NCI-H82 treated with DMSO at 0.1 percent for 48 hours (cell line): ENCODE results near the gene GOLM1.
A peak's percentile ranks its signal among the peaks of the same experiment; 100 is the strongest.
"Not testable (repeated sequence)": the region's sequence is repeated elsewhere in the genome, so short reads cannot be mapped to it uniquely, and the experiment has no call there.

Source experiments
- DNase-seq: peaks from one replicate; lab custom pipeline; 2025; ENCODE audit not compliant: unreplicated experiment; lab: John Stamatoyannopoulos, UW

GOLM1 gene

DNA sequence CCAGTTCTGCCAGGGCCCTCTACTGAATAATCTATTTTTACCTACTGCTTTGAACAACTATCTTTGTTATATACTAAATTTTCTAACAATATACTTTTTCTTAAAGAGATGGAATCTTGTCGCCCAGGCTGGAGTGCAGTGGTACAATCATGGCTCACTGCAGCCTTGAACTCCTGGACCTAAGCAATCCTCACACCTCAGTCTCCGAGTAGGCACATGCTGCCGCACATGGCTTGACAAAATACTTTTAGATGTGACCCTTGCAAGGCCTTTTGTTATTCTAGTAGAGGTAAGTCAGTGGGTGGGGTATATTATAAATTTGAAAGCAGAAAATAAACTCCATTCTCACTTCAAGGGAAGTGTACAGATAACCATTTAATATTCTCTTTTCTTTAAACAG is 7.9 kb downstream of the GOLM1 start:
- DNase-seq = no peak

DNA sequence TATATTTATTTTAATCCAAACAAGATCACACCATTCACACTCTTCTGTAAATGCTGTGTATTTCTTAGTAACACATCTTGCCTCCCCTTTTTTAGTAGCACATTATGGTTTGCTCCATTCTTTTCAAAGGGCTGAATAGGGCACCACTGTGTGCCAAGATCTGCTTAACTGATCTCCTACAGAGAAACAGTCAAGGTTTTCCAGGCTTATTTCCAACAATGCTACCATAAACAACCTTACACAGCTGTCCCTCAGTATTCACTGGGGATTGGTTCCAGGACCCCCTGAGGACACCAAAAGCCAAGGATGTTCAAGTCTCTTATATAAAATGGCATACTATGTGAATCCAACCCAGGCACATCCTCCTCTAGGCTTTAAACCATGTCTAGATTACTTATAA is 16.5 kb downstream of the GOLM1 start:
- DNase-seq = no peak

DNA sequence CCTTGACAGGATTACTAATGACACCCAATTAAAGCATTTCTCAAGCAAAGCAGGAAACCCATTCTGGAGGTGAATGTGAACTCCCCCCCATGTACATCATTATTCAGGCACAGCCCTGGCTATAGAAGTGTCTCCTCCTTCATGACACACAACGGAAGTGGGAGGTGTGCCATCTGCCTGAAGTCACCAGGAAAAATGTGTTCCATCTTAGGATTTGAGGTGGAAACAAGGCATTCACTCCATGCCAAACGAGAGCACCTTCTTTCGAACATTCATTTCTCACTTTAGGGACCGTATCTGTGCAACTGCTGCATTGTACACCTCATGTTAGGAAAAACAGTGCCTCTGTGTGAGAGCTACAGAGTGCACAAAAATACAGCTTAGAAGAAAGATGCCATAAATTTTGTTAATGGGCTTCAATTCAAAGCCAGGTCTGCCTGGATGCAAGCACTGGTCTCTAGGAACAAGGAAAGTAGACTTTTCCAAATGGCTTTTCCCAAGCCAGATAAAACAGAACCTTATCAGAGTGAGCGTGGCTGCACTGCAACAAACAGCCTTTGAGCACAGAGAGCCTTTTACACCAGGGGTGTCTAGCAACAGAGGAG is 19.4 kb downstream of the GOLM1 start:
- DNase-seq = no peak

DNA sequence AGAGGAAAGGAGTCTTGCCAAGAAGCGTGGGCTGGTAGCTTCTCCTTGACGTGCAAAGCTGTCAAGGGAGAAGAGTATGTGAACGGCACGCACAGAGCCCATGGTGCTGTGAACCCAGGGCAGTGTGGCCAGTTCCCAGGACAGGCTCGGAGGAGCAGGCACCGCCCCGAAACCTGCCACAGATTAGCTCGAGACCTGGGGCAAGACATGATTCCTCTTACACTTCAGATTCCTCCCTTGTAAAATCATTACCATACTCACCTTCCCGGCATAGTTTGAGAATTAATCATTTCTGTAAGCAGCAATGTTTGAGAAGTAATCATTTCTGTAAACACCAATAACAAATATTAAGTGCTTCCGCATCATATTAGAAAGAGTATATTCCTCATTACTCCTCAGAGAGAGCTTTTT is 19.9 kb downstream of the GOLM1 start:
- no peak for DNase-seq

DNA sequence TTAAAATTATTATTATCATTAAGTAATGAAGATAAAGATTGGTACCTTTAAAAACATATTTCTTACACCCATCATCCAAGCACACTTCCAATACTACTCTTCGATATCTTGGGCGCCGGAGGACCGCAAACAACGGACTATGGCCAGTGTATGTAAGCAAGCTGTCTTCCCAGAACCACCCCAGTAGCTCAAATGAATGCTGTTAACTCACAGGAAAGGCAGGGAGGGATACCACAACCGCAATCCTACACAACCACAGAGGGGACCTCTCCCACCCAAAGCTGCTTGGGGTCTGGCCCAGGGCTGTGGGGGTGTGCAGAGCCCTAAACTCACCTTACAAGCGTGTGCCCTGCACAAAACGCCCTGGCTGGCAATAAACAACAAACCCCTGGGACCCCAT is 20.6 kb downstream of the GOLM1 start:
- DNase-seq = no peak

DNA sequence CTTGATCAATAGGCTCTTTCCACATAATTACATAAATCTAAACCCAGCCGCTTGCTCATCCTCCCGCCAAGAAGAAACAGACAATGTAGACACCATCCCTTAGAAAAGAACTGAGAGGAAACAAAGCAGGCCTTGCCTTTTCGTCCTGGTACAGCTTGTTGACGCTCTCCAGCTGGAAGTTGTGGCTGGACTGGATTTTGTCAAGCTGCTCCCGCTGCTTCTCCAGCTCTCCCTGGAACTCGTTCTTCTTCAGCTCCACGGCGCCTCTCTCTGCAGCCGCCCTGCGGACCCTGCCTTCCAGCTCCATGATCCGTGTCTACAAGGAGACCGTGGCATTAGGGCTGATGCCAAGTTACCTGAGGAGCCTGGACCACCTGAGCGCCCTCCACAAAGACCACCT is 22.1 kb downstream of the GOLM1 start:
- DNase-seq = no peak

DNA sequence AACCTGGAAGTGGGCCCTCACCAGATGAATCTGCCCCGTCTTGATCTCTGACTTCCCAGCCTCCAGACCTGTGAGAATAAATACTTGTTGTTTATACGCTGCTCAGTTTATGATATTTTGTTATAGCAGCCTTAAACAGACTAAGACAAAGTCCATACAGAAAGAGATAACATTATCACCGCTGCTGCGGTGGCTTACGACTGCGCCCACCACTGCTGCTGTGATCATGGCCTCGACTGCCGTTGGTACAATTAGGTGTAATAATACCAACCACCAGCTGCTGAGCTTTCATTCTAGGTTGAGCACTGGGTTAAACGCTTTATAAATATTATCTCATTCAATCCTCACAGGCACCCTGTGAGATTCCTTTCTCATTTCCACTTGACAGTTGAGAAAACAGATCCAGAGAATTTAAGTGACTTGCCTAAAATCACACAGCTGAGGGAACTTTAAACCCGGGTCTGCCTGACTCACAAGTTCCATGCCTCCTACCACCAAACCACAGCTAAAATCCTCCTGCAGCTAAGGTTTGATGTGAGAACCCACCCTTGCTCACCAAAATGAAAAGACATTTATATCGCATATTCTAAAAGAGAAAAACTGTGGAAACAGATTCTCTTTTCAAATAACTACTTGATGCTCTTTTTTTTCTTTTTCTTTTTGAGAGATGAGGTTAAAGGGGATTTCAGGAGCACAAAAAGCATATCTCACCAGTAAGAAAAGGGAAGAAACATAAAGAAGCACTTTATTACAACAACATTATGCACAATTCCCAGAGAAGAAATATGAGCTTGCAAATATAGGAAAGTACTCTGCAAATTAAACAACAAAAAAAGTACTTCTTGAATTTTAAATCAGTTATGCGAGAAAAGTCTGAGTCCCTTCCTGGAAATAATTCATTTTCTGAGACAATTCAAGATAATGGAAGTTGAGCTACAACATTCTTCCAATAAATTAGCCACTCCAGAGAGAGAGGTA is 23.9 kb downstream of the GOLM1 start:
- no peak for DNase-seq

DNA sequence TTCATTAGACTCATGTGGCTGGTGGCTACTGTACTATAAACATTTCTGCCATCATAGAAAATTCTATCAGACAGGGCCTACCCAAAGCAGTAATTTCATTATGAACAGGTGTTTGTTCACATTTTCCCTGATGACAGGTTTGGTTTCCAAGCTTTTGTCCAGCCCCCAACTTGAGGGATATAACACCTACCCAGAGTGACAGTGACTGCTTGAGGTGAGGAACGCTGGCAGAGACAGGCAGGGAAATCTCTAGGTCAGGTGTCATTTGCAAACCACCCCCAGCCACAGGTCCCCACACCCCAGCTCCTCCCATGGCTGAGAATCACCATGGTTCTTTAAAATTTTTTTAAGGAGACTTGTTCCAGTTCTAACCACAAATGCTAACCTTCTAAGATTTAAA is 25.5 kb downstream of the GOLM1 start:
- DNase-seq = no peak

DNA sequence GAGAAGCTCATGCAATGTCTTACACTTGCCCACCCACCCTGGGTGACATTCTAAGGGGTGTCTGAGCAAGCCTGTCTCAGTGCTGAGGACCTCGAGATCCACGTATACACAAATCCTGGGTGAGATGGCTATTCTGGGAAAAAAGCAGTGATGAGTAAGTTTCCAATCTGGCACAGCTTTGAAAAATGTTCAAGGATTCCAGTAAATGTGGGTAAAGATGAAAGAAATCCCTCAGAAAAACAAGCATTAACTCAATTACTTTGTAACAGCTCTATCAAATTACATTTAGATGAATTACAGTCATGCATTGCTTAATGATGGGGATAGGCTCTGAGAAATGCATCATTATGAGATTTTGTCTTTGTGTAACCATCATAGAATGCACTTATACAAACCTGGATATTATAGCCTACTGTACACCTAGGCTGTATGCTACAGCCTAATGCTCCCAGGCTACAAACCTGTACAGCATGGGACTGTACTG is 26.9 kb downstream of the GOLM1 start:
- no peak for DNase-seq

DNA sequence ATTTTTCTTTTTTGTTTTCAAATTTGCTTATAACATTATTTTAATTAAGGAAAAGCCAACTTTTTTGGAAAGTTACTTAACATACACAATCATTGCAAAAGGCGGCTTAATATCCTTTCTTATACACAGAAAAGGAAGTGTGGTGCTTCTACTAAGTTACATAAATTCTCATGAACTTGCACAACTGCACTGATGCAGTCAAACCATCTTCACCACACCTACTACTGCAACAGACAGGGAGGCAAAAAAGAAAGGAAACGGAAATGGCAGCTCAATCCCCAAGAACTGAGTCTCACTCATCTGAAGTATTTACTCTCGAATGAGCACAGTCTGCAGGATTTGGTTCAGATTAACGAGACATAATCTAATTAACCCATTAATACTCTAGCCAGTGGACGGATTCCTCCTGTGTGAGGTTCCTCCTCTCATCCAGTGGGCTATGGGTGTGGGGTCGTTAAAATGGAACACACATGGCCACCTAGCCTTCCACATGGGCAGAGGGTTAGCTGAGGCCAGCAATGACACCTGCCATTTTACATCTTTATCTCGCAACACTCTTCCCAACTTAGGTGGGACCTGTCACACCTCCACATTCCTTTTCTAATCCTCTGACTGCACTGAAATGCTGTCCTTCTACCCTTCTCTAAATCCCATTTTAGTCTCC is 30.0 kb downstream of the GOLM1 start:
- DNase-seq = peak; percentile 89

DNA sequence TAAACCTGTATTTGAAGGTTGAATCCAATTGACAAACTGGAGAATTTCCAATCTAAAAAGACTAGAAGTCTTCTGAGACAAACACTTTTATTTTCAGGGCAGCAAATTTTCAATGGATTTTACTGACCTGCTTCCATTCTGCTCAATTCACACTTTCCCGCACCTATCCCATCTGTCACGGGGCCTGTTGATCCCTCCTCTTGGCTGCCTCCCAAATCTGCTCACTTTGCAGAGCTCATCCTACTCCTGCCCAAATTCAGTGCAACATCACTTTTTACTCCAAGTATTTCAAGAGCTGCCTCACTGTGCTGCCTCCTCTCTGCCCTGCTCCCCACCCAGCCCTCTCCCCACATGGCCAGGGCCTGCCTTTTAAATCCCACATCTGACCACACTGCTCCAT is 35.1 kb downstream of the GOLM1 start:
- DNase-seq = peak; percentile 43

DNA sequence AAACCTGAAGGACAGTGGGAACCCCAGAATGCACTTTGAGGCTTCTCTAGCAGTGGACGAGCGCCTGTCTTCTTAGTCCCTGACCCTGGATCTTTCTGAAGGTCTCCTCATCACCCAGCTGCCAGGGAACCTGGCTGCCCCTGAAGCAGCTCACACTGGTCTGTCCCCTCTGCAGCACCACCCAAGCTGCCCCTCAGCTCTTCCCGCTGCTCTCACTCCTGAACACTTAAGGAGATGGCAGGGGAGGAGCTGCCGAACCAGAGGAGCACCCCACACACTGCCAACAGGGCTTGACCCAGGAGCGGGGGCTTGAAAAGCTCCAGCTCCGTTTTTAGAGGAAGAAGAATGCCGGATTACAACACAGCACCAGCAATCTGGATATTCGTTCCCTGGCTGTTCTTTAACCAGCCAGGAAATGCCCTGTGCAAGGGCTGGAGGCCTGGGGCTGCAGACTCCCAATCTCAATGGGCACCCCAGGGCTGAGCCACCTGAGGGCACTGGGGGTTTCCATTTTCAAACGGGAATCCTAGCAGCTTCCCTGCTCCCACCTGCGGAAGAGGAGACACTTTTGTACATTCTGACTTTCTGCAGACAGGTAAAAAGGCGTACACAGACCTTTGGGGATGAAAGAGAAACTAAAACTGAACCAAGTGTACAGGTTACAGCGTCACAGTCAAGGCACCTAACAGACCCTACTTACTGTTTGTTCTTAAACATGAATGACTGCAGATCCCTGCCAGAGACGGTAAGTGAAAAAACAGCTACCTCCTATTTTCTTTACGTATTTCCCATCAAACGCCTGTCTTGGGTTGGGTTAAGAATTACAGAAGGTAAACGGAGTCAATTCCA is 36.3 kb downstream of the GOLM1 start:
- no peak for DNase-seq

DNA sequence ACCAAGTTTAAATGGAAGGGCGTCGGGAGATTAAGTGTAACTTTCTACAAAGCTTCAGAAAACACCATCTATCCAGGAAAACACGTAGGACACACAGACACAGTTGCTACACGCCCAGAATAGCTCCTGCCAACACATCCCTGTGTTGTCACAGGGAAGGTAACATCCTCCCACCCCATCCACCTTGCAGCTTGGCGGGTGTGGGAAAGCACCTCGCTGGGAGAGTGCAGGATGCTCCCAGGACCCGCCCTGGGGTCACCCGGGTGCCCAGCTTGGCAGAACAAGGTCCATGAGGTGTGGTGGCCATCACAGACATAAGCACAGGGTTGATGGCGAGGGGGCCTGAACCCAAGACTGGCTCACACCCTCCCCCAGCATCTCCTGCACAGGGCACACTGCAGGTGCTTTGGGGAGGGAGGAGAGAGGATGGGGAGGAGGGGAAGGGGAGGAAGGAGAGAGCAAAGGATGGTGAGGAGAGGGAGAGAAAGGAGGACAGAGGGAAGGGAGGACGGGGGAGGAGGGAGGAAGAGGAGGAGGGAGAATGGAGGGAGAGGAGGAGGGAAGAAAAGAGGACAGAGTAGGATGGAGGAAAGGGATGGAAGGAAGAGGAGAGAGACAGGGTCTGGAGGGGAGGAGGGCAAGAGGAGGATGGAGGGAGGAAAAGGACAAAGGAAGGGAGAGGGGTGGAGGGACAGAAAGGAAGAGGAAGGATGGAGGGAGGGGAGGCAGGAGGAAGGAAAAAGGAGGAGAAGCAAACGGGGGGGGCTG is 37.2 kb downstream of the GOLM1 start:
- DNase-seq = no peak

DNA sequence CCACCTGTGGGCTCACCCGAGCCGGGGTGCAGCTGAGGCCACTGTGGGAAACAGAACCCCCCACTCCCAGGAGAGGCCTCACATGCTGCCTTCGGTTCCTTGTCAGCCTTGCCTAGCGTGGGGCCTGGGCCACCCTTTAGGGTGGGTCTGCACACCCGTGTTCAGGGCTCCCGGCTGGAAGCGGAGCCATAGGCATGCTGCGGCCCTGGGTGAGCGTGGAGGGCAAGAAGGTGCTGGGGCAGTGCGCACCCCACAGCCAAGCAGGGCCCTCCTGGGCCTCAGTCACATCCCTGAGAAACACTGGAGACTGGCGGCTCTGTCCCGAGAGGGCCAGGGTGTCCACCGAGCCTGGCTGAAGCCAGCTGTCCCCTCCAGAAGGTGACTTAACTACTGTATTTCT is 41.9 kb downstream of the GOLM1 start:
- DNase-seq = no peak

DNA sequence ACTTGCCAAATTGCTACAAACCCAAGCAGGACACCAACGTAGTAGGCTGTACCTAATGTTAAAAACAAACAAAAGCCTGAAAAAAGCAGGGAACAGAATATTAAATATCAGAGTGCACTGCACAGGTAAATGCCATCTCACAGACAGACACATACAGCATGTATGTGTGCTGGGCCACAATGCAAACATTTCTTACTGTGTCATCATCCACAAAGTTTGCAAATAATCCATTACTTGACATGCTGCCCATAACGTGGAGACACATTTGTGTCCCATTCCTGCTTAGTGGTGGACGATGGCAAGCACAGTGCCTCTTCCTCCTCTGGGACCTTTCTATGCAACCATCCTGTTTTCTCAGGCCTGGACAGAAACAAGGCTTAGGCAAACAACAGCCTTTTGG is 44.7 kb downstream of the GOLM1 start:
- no peak for DNase-seq

DNA sequence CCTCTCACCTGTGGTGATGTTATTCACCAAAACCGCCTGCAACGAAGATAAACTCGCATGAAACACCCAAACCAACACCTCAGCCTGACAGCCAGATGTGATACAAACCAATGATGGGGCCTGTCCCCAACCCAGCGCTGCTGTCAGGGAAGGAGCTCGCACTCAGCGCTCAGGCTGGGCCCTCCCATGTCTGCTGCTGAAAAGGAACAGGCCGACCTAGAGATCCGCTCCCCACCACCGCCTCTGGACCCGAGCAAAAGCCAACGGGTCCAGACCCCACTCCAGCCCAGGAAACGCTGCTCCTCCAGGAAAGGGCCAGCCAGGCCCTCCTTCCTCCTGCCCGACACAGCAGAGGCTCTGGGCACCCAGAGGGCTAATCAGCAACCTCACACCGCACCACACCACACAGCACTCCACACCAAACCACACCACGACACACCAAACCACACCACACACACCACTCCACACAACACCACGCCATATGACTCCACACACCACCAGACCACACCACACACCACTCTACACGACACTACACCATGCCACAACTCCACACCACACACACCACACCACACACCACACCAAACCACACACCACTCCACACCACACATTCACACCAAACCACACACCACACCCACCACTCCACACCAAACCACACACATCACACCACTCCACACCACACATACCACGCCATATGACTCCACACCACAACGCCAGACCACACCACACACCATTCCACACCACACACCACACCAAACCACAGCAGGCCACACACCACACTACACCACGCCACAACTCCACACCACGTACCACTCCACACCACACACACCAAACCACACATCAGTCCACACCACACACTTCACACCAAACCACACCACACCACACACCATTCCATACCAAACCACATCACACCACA is 46.5 kb downstream of the GOLM1 start:
- no peak for DNase-seq

DNA sequence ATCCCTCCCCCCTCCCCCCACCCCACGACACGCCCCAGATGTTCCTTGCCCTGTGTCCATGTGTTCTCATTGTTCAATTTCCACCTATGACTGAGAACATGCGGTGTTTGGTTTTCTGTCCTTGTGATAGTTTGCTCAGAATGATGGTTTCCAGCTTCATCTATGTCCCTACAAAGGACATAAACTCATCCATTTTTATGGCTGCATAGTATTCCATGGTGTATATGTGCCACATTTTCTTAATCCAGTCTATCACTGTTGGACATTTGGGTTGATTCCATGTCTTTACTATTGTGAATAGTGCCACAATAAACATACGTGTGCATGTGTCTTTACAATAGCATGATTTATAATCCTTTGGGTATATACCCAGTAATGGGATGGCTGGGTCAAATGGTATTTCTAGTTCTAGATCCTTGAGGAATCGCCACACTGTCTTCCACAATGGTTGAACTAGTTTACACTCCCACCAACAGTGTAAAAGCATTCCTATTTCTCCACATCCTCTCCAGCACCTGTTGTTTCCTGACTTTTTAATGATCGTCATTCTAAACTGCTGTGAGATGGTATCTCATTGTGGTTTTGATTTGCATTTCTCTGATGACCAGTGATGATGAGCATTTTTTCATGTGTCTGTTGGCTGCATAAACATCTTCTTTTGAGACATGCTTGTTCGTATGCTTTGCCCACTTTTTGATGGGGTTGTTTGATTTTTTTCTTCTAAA is 51.2 kb downstream of the GOLM1 start:
- not testable (repeated sequence) for DNase-seq

DNA sequence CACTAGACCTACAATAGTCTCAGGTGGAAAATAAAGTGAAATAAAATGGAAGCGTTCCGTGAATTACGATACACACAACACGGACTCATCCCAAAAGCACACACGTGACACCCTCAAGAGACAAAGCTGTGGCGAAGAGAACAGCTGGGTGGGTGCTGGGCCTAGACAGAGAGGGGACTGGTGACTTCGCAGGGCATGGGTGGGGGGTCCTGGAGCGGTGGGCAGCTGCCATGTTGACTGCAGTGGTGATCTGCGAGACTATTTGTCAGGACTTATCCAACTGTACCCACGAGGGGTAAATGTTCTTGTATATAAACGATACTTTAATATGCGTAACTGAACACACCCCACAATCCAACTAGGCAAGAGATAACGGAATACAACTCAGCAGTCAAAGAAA is 52.0 kb downstream of the GOLM1 start:
- no peak for DNase-seq
